Measurements from ENCODE around the gene FLNB. TPM values are rescaled to one million over a fixed set of nuclear protein-coding genes. Genes with fewer than 3 reads are reported as not detected.

FLNB gene
- total and polyA plus RNA-seq, 2 of the 8 experiments (the other 6 are each of a cell fraction or from before 2014, with no cell fraction given), result 72.3 to 118 TPM

DNA sequence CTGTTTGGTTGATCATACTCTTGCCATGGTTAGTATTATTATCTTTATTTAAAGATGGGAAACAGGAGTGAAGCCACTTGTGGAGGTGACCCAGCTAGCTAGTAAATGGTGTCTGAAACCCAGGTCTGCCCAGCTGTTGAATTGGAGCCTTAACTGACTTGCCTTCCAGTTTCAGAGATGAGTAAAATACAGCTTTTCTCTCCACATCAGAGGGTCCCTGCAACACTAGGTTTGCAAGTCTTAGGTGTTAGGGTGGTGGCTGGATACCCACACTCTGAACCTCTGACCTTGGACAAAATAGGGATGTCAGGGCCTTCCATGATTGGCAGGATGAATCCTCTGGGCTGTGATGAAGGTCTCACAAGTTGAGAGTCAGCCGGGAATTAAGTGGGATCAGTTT is 4.1 kb downstream of the FLNB start:
- TF ChIP-seq NANOG (IDR thresholded peaks at IDR 0.05; ENCODE audit: insufficient read depth, low read depth, low read length, poor library complexity, severe bottlenecking) (no peak), SIX5 (IDR thresholded peaks at IDR 0.05; ENCODE audit: low read depth, low read length) (no peak), HDAC2 (IDR thresholded peaks at IDR 0.05; ENCODE audit: borderline replicate concordance in 1 of 2, low read depth in 2 of 2, low read length in 2 of 2) (no peak), RAD21 (IDR thresholded peaks at IDR 0.05 in 1 of 2, conservative IDR thresholded peaks at IDR 0.05 in 1 of 2; ENCODE audit: low read depth in 2 of 2, low read length in 2 of 2) (no peak)
- H3K36me3 ChIP-seq (ENCODE audit: control insufficient read depth in 2 of 4, insufficient read depth in 4 of 4, low read length in 3 of 4), result no peaks in the 10 kb centered on the region
- H3K4me2 ChIP-seq (ENCODE audit: insufficient read depth in 1 of 2, low read depth in 2 of 2, low read length in 2 of 2), result no peak overlapping the region
- H3K23me2 ChIP-seq (ENCODE audit: low read depth, low read length), result peaks cover 12% of the 10 kb centered on the region; the same call in 1 of the 2 replicates
- POLR2A ChIA-PET (ENCODE audit: partially characterized antibody), result interaction anchor here (1.1 to 4.4 kb wide), 2 partner anchors 10 to 19 kb away, joined by 4 to 23 read pairs; no protein-coding TSS in a partner anchor
- peaks cover 5 to 23% (median 10%) of the 10 kb centered on the region in 4 experiments; a peak in 6 of 7 replicates for H3K4me1 ChIP-seq (replicated peaks in 1 of 4; ENCODE audit: control insufficient read depth in 3 of 4, insufficient read depth in 4 of 4, low read length in 3 of 4)
- H2BK120ac ChIP-seq (replicated peaks; ENCODE audit: low read depth, low read length), result no peak overlapping the region
- no peak overlapping the region for H3K9ac ChIP-seq (replicated peaks in 1 of 4; ENCODE audit: extremely low read depth in 1 of 4, low read depth in 3 of 4, low read length in 3 of 4)
- WGBS, 2 experiments (ENCODE audit: extremely low coverage in 1 of 2, insufficient coverage in 1 of 2, insufficient read length in 1 of 2, insufficient replicate concordance in 2 of 2, low coverage in 1 of 2, low lambda C conversion rate in 2 of 2, missing lambda C conversion rate in 1 of 2), result 100% methylated on average over 1 of the region's 1 CpG; no CpG with 5 or more reads in 1 of the 2 experiments
- no peak overlapping the region for H3K4ac ChIP-seq (replicated peaks; ENCODE audit: insufficient read length, low read depth, low read length)
- CTCF ChIA-PET (ENCODE audit: partially characterized antibody), result interaction anchor here (0.6 to 2.9 kb wide), 9 partner anchors 9 to 294 kb away, joined by 3 to 9 read pairs (median 4); partner anchors contain the start of genes HTD2 and RPP14
- H3K79me1 ChIP-seq (ENCODE audit: low read depth, low read length), result peaks cover 11% of the 10 kb centered on the region; the same call in 1 of the 2 replicates
- H3K4me3 ChIP-seq (ENCODE audit: extremely low read depth in 1 of 4, insufficient read depth in 2 of 4, low read depth in 3 of 4, low read length in 4 of 4), result no peak overlapping the region
- no peak overlapping the region for H2BK20ac ChIP-seq (ENCODE audit: low read length)
- H2BK15ac ChIP-seq (ENCODE audit: low read length), result no peak overlapping the region
- DNase-seq (ENCODE audit: low read depth in 1 of 2, low spot score in 2 of 2) (no peak), FAIRE-seq (no peak)
- H2BK12ac ChIP-seq (ENCODE audit: low read depth, low read length), result no peak overlapping the region
- no peak overlapping the region for H2BK5ac ChIP-seq (ENCODE audit: low read depth, low read length)
- no peaks in the 10 kb centered on the region for H3K27me3 ChIP-seq (replicated peaks in 1 of 4; ENCODE audit: control insufficient read depth in 3 of 4, extremely low read depth in 1 of 4, insufficient read depth in 3 of 4, low read length in 3 of 4)
- H4K8ac ChIP-seq (ENCODE audit: extremely low read depth, insufficient read depth, low read length), result no peak overlapping the region
- no peak overlapping the region for H3K23ac ChIP-seq (ENCODE audit: insufficient read length)
- H3K27ac ChIP-seq (ENCODE audit: low read depth, low read length), result no peak overlapping the region
- H3K79me2 ChIP-seq (ENCODE audit: control insufficient read depth in 1 of 2, insufficient read depth in 2 of 2, low read length in 2 of 2), result peaks cover 44 to 87% of the 10 kb centered on the region in 2 experiments
- H3K18ac ChIP-seq (ENCODE audit: extremely low read depth, low read length), result no peak overlapping the region
- no peak overlapping the region for H4K5ac ChIP-seq (ENCODE audit: insufficient read length, low read depth, low read length)
- H3K56ac ChIP-seq (replicated peaks; ENCODE audit: insufficient read length, low read depth, low read length), result no peak overlapping the region
- H4K20me1 ChIP-seq (replicated peaks in 1 of 2; ENCODE audit: control insufficient read depth in 1 of 2, insufficient read depth in 2 of 2, low read length in 2 of 2), result peaks cover 10 to 25% of the 10 kb centered on the region in 2 experiments
- no peak overlapping the region for H3K14ac ChIP-seq (ENCODE audit: insufficient read length)
- H2AK5ac ChIP-seq (ENCODE audit: low read depth, low read length), result no peak overlapping the region
- no peak overlapping the region for H2AFZ ChIP-seq (ENCODE audit: low read length)
- H4K91ac ChIP-seq (replicated peaks; ENCODE audit: insufficient read length, low read length), result no peak overlapping the region
- no peaks in the 10 kb centered on the region for H3K9me3 ChIP-seq (ENCODE audit: insufficient read depth in 2 of 2, low read depth in 1 of 2, low read length in 1 of 2)
